Esophagus muscularis mucosa (tissue), 4 donors: ENCODE results near the gene THSD7A.

ENCODE experiments used
- EP300 ChIP-seq: sonication (generic); formaldehyde crosslinking; IDR thresholded peaks from one replicate; pipeline ENCODE4 v1.6.1; 2017; ENCODE audit warnings: antibody characterized with exemption
- POLR2A ChIP-seq: fragments of 450-650 bp; IDR thresholded peaks from one replicate; pipeline ENCODE4 v1.6.1; 2017; ENCODE audit warnings: antibody characterized with exemption, moderate library complexity, mild to moderate bottlenecking, low read depth
- POLR2AphosphoS5 ChIP-seq, 2 donors: sonication (generic); formaldehyde crosslinking; IDR thresholded peaks; one replicate each; pipeline ENCODE4 v1.6.1; 2017; ENCODE audit warnings: antibody characterized with exemption in 2 of 2
- TF ChIP-seq, protein P1 (sequence below), 3 experiments: fragments of 200-600 bp in 2 of 3; fragments of 450-650 bp in 1 of 3; sonication (generic) in 2 of 3; IDR thresholded peaks; one replicate each; pipeline ENCODE4 v1.5.1; 2017 to 2019; ENCODE audit warnings: antibody characterized with exemption in 3 of 3, mild to moderate bottlenecking in 2 of 3, moderate library complexity in 1 of 3

DNA sequence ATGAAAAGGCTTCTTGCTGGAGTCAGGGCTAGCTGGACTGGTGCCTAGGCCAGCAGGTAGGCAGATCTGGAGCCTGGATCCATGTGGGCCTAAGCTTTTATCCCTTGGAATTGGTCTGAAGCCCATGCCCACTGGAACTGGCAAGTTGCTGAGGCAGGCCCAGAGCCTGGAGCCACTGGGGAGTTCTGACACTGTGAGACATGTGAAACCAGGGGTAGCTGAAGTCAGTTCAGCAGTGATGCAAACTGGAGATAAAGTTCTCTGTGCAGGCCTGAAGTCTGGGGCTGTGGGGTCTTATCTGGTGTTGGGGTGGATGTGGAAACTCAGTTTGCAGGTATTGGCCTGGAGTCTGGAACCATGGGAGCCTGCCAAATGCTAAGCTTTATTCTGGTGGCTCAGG lies 9.7 kb upstream of the THSD7A start:
- TF ChIP-seq, protein P1, sequence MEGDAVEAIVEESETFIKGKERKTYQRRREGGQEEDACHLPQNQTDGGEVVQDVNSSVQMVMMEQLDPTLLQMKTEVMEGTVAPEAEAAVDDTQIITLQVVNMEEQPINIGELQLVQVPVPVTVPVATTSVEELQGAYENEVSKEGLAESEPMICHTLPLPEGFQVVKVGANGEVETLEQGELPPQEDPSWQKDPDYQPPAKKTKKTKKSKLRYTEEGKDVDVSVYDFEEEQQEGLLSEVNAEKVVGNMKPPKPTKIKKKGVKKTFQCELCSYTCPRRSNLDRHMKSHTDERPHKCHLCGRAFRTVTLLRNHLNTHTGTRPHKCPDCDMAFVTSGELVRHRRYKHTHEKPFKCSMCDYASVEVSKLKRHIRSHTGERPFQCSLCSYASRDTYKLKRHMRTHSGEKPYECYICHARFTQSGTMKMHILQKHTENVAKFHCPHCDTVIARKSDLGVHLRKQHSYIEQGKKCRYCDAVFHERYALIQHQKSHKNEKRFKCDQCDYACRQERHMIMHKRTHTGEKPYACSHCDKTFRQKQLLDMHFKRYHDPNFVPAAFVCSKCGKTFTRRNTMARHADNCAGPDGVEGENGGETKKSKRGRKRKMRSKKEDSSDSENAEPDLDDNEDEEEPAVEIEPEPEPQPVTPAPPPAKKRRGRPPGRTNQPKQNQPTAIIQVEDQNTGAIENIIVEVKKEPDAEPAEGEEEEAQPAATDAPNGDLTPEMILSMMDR (IDR thresholded peaks at IDR 0.05), result no peak
- no peak for TF ChIP-seq POLR2AphosphoS5 (IDR thresholded peaks at IDR 0.05)
- TF ChIP-seq POLR2A, result no peak
- no peak for TF ChIP-seq EP300
